K562 (cell line): Measurements from ENCODE around the gene KEL. TPM values are rescaled to one million over a fixed set of nuclear protein-coding genes. Genes with fewer than 3 reads are reported as not detected.

Experiments
- ATAC-seq: fragments of 200-7000 bp; cut with Tn5 transposase; 3 replicates; pipeline ENCODE4 v1.9.1; 2020; ENCODE audit warnings: moderate library complexity
- BruUV-seq: library from RNA; stranded (reverse); fragments of 400-500 nt; replicated peaks from 2 replicates; lab custom pipeline; 2021; lab: Mats Ljungman, UMichigan
- CTCF ChIA-PET: fragments of 300-600 bp; formaldehyde crosslinking; extraction: SDS; loops from one replicate; lab custom pipeline; 2021; ENCODE audit warnings: low intra/inter-chr PET ratio; lab: Yijun Ruan, JAX
- POLR2A ChIA-PET: fragments of 300-600, 350-650 bp; sonication (Branson Sonifier 250); formaldehyde crosslinking; extraction: SDS; loops from one replicate; lab custom pipeline; 2021; ENCODE audit warnings: antibody characterized with exemption, inconsistent platforms; lab: Yijun Ruan, JAX
- DNase-seq, 4 experiments: peaks; one replicate each; pipeline versions ENCODE4 v3.0.0 to v3.0.0-alpha.2; 2011 to 2018; ENCODE audit warnings: low spot score in 3 of 4, mixed read lengths in 3 of 4; ENCODE audit errors: extremely low read depth in 1 of 4
- FAIRE-seq: peaks from 2 replicates; lab custom pipeline; 2011; peaks lifted over from hg19 to GRCh38; lab: Jason Lieb, UNC
- H2AFZ ChIP-seq: 2 replicates; pipeline ENCODE4 v1.6.0; 2011; ENCODE audit warnings: low read depth, low read length, control low read depth, inconsistent platforms
- H3K27ac ChIP-seq: fragments of 200-600 bp; 3 replicates; pipeline ENCODE4 v1.8.0; 2011; ENCODE audit warnings: low read depth, mild to moderate bottlenecking, control low read depth, inconsistent platforms, low read length, moderate library complexity, mixed read lengths; ENCODE audit errors: extremely low read depth
- H3K27me3 ChIP-seq, 2 experiments: fragments of 300-600 bp in 1 of 2; 2 replicates in 1 of 2; 3 replicates in 1 of 2; pipeline versions ENCODE4 v1.6.0 to v1.8.0; 2011; ENCODE audit warnings: inconsistent platforms in 2 of 2, low read length in 2 of 2, mild to moderate bottlenecking in 1 of 2, mixed read lengths in 1 of 2, moderate library complexity in 1 of 2; ENCODE audit not compliant: control insufficient read depth in 2 of 2, insufficient read depth in 2 of 2
- H3K36me3 ChIP-seq: fragments of 300-600 bp; 3 replicates; pipeline ENCODE4 v1.8.0; 2011; ENCODE audit warnings: mild to moderate bottlenecking, low read length, inconsistent platforms; ENCODE audit not compliant: control insufficient read depth, insufficient read depth
- H3K4me1 ChIP-seq, 2 experiments: fragments of 200-600 bp in 1 of 2; replicated peaks in 1 of 2; 2 replicates in 1 of 2; 3 replicates in 1 of 2; pipeline versions ENCODE4 v1.5.1 to v1.8.0; 2011; ENCODE audit warnings: inconsistent platforms in 2 of 2, low read length in 2 of 2, mild to moderate bottlenecking in 1 of 2, mixed read lengths in 1 of 2, moderate library complexity in 1 of 2; ENCODE audit not compliant: control insufficient read depth in 2 of 2, insufficient read depth in 2 of 2
- H3K4me2 ChIP-seq: 2 replicates; pipeline ENCODE4 v1.6.1; 2011; ENCODE audit warnings: low read length, control low read depth, inconsistent platforms, mixed read lengths; ENCODE audit not compliant: insufficient read depth
- H3K4me3 ChIP-seq: fragments of 200-600 bp; sonication (generic), shearing (Covaris generic); 2 replicates; pipeline ENCODE4 v1.5.1; 2016; ENCODE audit warnings: control low read depth, inconsistent platforms
- H3K79me2 ChIP-seq: fragments of 200-600 bp; 3 replicates; pipeline ENCODE4 v1.8.0; 2011; ENCODE audit warnings: low read length, inconsistent platforms; ENCODE audit not compliant: control insufficient read depth, insufficient read depth
- H3K9ac ChIP-seq, 2 experiments: 2 replicates each; pipeline versions ENCODE4 v1.6.0 to v1.6.1; 2011; ENCODE audit warnings: low read depth in 2 of 2, low read length in 2 of 2, control low read depth in 1 of 2, inconsistent platforms in 1 of 2, mild to moderate bottlenecking in 1 of 2, mixed read lengths in 1 of 2; ENCODE audit not compliant: insufficient read depth in 1 of 2
- H3K9me1 ChIP-seq: one replicate; pipeline ENCODE4 v1.6.0; 2011; ENCODE audit warnings: inconsistent platforms, mild to moderate bottlenecking, low read length, moderate library complexity; ENCODE audit not compliant: control insufficient read depth, insufficient read depth
- H3K9me3 ChIP-seq: replicated peaks from 2 replicates; pipeline ENCODE4 v1.5.1; 2011; ENCODE audit warnings: low read depth, low read length, inconsistent platforms; ENCODE audit not compliant: control insufficient read depth, insufficient read depth
- H4K20me1 ChIP-seq: replicated peaks from 2 replicates; pipeline ENCODE4 v1.6.1; 2011; ENCODE audit warnings: low read length, inconsistent platforms, mixed read lengths; ENCODE audit not compliant: control insufficient read depth, insufficient read depth
- BRF1 ChIP-seq: IDR thresholded peaks from 3 replicates; pipeline ENCODE4 v1.6.1; 2011; ENCODE audit warnings: borderline replicate concordance, mild to moderate bottlenecking; ENCODE audit not compliant: insufficient read length; ENCODE audit errors: extremely low read depth
- CBFA2T2 ChIP-seq: fragments of 450-650 bp; conservative IDR thresholded peaks from 2 replicates; pipeline ENCODE4 v1.6.1; 2017; ENCODE audit warnings: mild to moderate bottlenecking
- CREM ChIP-seq: IDR thresholded peaks from 2 replicates; pipeline ENCODE4 v1.6.1; 2014; ENCODE audit warnings: antibody characterized with exemption, low read depth
- GABPB2 ChIP-seq: fragments of 250-450 bp; sonication (Bioruptor Pico); conservative IDR thresholded peaks from 2 replicates; pipeline ENCODE4 v1.5.1; 2021; ENCODE audit warnings: mild to moderate bottlenecking
- HDAC2 ChIP-seq: fragments of 450-650 bp; IDR thresholded peaks from 2 replicates; pipeline ENCODE4 v1.6.1; 2016; ENCODE audit warnings: mild to moderate bottlenecking
- HLTF ChIP-seq: fragments of 450-650 bp; IDR thresholded peaks from 2 replicates; pipeline ENCODE4 v1.6.1; 2016
- HOXB6 ChIP-seq: fragments of 250-450 bp; sonication (Bioruptor Pico); IDR thresholded peaks from 2 replicates; pipeline ENCODE4 v1.5.1; 2022; ENCODE audit warnings: mild to moderate bottlenecking, borderline replicate concordance
- LEF1 ChIP-seq: fragments of 450-650 bp; IDR thresholded peaks from 2 replicates; pipeline ENCODE4 v1.6.1; 2016; ENCODE audit warnings: mild to moderate bottlenecking
- MECOM ChIP-seq: fragments of 250-450 bp; sonication (Bioruptor Pico); IDR thresholded peaks from 2 replicates; pipeline ENCODE4 v1.8.0; 2022; ENCODE audit warnings: inconsistent platforms
- MXI1 ChIP-seq: IDR thresholded peaks from 2 replicates; pipeline ENCODE4 v1.6.1; 2011; ENCODE audit warnings: low read depth, mild to moderate bottlenecking, improper control_type of control experiment, low read length
- POU5F1 ChIP-seq: fragments of 150-350 bp; IDR thresholded peaks from 2 replicates; pipeline ENCODE4 v1.6.1; 2014; ENCODE audit warnings: borderline replicate concordance, low read length, low read depth, mild to moderate bottlenecking; ENCODE audit not compliant: partially characterized antibody
- ZNF57 ChIP-seq: fragments of 450-650 bp; formaldehyde crosslinking; IDR thresholded peaks from 2 replicates; pipeline ENCODE4 v1.4.0; 2020; ENCODE audit warnings: mild to moderate bottlenecking, moderate library complexity
- WGBS: fragments of 100-300 bp; shearing (Covaris generic); methylation state at CpG from one replicate; pipeline ENCODE4 v1.1.6; 2016; ENCODE audit warnings: low coverage, mixed read lengths; ENCODE audit not compliant: insufficient coverage; ENCODE audit errors: missing lambda C conversion rate; 5-methylcytosine and 5-hydroxymethylcytosine counted together
- in situ Hi-C: fragments of 300-500 bp; cut with MboI; formaldehyde crosslinking; loops from 4 replicates; pipeline ENCODE4 v1.15.0; 2018; ENCODE audit warnings: inconsistent platforms, mixed read lengths
- intact Hi-C: fragments of 100-400 bp; cut with micrococcal nuclease; formaldehyde crosslinking; loops from 2 replicates; pipeline ENCODE4 v1.14.2; 2022
- polyA plus RNA-seq, 8 experiments: library from polyadenylated mRNA; depleted of rRNA in 4 of 8; stranded (reverse) in 5 of 8; unstranded in 3 of 8; fragments of >200 nt; fragmentation: Nextera tagmentation in 2 of 8; fragmentation: Illumina TruSeq in 1 of 8; extraction: Ambion mirVana in 2 of 8; extraction: Trizol in 1 of 8; gene quantifications; 2 replicates each; pipeline versions ENCODE4 v1.2.1 to v1.2.3, GENCODE V29; 2011 to 2014; ENCODE audit warnings: inconsistent platforms in 1 of 8, missing spikeins in 1 of 8
- total RNA-seq, 7 experiments: library from RNA; depleted of rRNA in 6 of 7; stranded (reverse); fragments of >200 nt in 6 of 7; fragmentation: Illumina TruSeq in 2 of 7; extraction: Trizol in 2 of 7; gene quantifications; 2 replicates each; pipeline versions ENCODE4 v1.2.1 to v1.2.3, GENCODE V29; 2011 to 2021; ENCODE audit warnings: low replicate concordance in 1 of 7
- TF ChIP-seq, protein P1 (sequence below): sonication (generic); formaldehyde crosslinking; IDR thresholded peaks from 2 replicates; pipeline ENCODE4 v1.8.1; 2023; ENCODE audit warnings: mild to moderate bottlenecking, missing genetic modification reagents
- TF ChIP-seq, protein P2 (sequence below), 2 experiments: fragments of 450-650 bp; conservative IDR thresholded peaks; 2 replicates each; pipeline ENCODE4 v1.6.1; 2017; ENCODE audit warnings: mild to moderate bottlenecking in 2 of 2, moderate library complexity in 2 of 2
- TF ChIP-seq, protein P3 (sequence below): sonication (generic); formaldehyde crosslinking; IDR thresholded peaks from 2 replicates; pipeline ENCODE4 v1.8.0; 2022; ENCODE audit warnings: mild to moderate bottlenecking, missing genetic modification reagents
- TF ChIP-seq, protein P4 (sequence below): fragments of 450-650 bp; IDR thresholded peaks from 2 replicates; pipeline ENCODE4 v1.6.1; 2017; ENCODE audit warnings: antibody characterized with exemption

The KEL gene
- total and polyA plus RNA-seq, 9 of the 15 experiments (the other 6 are each of a cell fraction or from before 2014, with no cell fraction given) = 9.0 to 47.4 (median 22.2) TPM

DNA sequence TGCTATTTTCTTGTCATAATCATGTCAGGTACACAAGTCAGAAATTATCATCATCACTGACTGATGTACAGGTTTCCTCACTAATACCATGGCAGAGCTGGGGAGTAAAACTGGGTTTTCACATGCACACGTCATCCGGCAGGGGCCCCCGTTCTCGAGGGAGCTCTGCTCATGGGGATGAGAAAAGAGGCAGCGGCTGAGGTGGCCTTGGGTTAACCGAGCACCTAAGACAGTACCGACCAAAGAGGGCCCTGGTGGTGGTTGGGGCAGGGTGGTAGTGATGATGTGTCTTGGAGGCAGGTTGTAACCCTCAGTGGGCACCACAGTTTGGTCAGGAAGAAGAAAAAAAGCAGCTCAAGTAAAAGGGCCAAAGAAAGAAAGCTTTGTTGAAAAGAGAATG lies 64.5 kb downstream of the KEL start (continued):
- no peak for TF ChIP-seq LEF1
- TF ChIP-seq MECOM (CRISPR knock-in tag) = no peak
- TF ChIP-seq HDAC2 = no peak
- TF ChIP-seq CBFA2T2 = no peak
- TF ChIP-seq, protein P1, sequence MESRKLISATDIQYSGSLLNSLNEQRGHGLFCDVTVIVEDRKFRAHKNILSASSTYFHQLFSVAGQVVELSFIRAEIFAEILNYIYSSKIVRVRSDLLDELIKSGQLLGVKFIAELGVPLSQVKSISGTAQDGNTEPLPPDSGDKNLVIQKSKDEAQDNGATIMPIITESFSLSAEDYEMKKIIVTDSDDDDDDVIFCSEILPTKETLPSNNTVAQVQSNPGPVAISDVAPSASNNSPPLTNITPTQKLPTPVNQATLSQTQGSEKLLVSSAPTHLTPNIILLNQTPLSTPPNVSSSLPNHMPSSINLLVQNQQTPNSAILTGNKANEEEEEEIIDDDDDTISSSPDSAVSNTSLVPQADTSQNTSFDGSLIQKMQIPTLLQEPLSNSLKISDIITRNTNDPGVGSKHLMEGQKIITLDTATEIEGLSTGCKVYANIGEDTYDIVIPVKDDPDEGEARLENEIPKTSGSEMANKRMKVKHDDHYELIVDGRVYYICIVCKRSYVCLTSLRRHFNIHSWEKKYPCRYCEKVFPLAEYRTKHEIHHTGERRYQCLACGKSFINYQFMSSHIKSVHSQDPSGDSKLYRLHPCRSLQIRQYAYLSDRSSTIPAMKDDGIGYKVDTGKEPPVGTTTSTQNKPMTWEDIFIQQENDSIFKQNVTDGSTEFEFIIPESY = no peak
- TF ChIP-seq, protein P2, sequence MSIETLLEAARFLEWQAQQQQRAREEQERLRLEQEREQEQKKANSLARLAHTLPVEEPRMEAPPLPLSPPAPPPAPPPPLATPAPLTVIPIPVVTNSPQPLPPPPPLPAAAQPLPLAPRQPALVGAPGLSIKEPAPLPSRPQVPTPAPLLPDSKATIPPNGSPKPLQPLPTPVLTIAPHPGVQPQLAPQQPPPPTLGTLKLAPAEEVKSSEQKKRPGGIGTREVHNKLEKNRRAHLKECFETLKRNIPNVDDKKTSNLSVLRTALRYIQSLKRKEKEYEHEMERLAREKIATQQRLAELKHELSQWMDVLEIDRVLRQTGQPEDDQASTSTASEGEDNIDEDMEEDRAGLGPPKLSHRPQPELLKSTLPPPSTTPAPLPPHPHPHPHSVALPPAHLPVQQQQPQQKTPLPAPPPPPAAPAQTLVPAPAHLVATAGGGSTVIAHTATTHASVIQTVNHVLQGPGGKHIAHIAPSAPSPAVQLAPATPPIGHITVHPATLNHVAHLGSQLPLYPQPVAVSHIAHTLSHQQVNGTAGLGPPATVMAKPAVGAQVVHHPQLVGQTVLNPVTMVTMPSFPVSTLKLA (conservative IDR thresholded peaks at IDR 0.05) = no peak
- no peak for TF ChIP-seq ZNF57 (CRISPR knock-in tag)

DNA sequence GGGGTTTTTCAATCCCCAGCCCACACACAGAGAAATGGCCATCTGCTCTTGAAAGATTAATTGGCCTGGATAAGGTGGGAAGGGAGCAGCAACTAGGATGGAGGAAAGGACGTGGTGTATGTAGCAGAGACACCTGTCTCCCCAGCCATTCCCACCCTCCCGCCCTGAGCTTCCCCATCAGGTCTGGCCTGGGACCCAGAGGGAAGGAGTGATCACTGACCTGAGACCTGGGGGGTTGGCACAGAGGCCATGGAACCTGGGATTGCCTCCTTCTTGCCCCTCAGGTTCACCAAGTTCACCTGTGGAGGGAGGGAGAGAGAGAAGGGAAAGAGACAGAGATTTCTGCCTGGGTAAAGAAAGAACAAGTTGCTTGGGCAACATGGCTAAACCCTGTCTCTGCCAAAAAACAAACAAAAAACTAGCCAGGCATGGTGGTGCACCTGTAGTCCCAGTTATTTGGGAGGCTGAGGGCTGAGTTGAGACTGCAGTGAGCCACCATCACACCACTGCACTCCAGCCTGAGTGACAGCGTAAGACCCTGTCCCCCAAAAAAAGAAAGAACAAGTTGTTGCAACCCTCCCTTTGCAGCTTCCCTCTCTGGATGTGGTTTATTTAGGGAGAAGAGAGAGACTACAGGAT lies 65.3 kb downstream of the KEL start:
- Histone ChIP-seq H3K9ac (no peak overlapping the region), H3K9me1 (peaks cover 2% of the 10 kb centered on the region), H3K4me1 (no peaks in the 10 kb centered on the region), H3K27me3 (peaks cover 17 to 48% of the 10 kb centered on the region in 2 experiments), H3K9me3 (no peaks in the 10 kb centered on the region), H3K4me3 (no peak overlapping the region), H2AFZ (no peak overlapping the region), H4K20me1 (peaks cover 10% of the 10 kb centered on the region; the same call in 1 of the 2 replicates), H3K79me2 (no peaks in the 10 kb centered on the region), H3K36me3 (no peaks in the 10 kb centered on the region), H3K27ac (no peak overlapping the region), H3K4me2 (no peak overlapping the region)
- WGBS = 0% methylated on average over 3 of the region's 3 CpGs
- TF ChIP-seq, protein P3, sequence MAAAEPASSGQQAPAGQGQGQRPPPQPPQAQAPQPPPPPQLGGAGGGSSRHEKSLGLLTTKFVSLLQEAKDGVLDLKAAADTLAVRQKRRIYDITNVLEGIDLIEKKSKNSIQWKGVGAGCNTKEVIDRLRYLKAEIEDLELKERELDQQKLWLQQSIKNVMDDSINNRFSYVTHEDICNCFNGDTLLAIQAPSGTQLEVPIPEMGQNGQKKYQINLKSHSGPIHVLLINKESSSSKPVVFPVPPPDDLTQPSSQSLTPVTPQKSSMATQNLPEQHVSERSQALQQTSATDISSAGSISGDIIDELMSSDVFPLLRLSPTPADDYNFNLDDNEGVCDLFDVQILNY = no peak
- TF ChIP-seq GABPB2 = no peak
- TF ChIP-seq MXI1 = no peak
- no peak for TF ChIP-seq HLTF
- TF ChIP-seq BRF1 = no peak
- TF ChIP-seq, protein P4, sequence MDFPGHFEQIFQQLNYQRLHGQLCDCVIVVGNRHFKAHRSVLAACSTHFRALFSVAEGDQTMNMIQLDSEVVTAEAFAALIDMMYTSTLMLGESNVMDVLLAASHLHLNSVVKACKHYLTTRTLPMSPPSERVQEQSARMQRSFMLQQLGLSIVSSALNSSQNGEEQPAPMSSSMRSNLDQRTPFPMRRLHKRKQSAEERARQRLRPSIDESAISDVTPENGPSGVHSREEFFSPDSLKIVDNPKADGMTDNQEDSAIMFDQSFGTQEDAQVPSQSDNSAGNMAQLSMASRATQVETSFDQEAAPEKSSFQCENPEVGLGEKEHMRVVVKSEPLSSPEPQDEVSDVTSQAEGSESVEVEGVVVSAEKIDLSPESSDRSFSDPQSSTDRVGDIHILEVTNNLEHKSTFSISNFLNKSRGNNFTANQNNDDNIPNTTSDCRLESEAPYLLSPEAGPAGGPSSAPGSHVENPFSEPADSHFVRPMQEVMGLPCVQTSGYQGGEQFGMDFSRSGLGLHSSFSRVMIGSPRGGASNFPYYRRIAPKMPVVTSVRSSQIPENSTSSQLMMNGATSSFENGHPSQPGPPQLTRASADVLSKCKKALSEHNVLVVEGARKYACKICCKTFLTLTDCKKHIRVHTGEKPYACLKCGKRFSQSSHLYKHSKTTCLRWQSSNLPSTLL = no peak
- no peak for TF ChIP-seq POU5F1
- no peak for TF ChIP-seq CREM
- TF ChIP-seq HOXB6 (CRISPR knock-in tag) = no peak
- FAIRE-seq (no peak), ATAC-seq (no peak), DNase-seq (no peak)
- intact Hi-C loops (no loop called here), in situ Hi-C loops (no loop called here)
- ChIA-PET CTCF (no interaction called here), POLR2A (interaction anchor here (0.6 to 1.5 kb wide), 4 partner anchors 10 to 34 kb away, joined by 3 to 6 read pairs (median 3); no protein-coding TSS in a partner anchor)
- no TSS peak for BruUV-seq
